GM12801 (cell line): ENCODE measurements around the gene ADAMTSL2.

Source experiments
- TF ChIP-seq, protein P1 (sequence below): IDR thresholded peaks from one replicate; pipeline ENCODE4 v1.5.1; 2011; ENCODE audit warnings: control low read depth; ENCODE audit not compliant: insufficient read length; ENCODE audit errors: extremely low read depth

ADAMTSL2 gene

DNA sequence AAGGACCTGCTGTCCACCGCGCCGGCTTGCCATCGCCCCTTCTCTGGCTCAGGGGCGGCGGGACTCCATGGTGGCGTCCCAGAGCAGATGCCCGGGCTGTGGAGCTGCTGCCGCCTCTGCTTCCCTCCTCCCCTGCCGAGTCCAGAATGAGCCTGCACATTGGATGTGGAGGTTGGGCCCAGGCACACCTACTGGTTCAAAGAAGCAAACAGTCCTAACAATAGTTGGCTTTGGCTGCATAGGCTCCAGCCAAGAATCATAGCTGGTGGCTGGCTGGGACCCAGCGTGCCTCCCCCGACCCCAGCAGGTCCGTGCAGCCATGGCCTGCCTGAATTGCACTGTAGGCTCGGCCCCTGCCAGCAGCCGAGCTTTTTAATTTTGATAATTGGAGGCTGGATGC, 25.8 kb downstream of the ADAMTSL2 start:
- TF ChIP-seq, protein P1, sequence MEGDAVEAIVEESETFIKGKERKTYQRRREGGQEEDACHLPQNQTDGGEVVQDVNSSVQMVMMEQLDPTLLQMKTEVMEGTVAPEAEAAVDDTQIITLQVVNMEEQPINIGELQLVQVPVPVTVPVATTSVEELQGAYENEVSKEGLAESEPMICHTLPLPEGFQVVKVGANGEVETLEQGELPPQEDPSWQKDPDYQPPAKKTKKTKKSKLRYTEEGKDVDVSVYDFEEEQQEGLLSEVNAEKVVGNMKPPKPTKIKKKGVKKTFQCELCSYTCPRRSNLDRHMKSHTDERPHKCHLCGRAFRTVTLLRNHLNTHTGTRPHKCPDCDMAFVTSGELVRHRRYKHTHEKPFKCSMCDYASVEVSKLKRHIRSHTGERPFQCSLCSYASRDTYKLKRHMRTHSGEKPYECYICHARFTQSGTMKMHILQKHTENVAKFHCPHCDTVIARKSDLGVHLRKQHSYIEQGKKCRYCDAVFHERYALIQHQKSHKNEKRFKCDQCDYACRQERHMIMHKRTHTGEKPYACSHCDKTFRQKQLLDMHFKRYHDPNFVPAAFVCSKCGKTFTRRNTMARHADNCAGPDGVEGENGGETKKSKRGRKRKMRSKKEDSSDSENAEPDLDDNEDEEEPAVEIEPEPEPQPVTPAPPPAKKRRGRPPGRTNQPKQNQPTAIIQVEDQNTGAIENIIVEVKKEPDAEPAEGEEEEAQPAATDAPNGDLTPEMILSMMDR = no peak

GRCh38 chr9:133560944-133561343, 26.4 kb downstream of the ADAMTSL2 start:
- TF ChIP-seq, protein P1 = no peak

GRCh38 chr9:133561976-133562554, 27.6 kb downstream of the ADAMTSL2 start:
- TF ChIP-seq, protein P1 = no peak

DNA sequence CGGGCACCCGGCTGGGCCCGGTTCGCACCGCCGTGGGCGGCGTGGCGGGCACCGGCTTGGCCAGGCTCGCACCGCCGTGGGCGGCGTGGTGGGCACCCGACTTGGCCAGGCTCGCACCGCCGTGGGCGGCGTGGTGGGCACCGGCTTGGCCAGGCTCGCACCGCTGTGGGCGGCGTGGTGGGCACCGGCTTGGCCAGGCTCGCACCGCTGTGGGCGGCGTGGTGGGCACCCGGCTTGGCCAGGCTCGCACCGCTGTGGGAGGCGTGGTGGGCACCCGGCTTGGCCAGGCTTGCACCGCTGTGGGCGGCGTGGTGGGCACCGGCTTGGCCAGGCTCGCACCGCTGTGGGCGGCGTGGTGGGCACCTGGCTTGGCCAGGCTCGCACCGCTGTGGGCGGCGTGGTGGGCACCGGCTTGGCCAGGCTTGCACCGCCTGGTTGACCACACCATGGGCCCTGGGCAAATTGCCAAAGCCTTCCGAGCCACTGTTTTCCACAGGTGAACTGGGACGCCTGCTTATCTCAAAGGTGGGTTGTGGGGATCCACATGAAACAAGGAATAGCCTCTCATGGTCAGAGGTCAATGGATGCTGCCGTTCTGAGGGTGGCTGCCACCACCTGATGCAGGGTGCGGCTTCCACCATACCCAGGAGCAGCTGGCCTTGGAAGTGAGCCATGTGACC, 28.2 kb downstream of the ADAMTSL2 start:
- TF ChIP-seq, protein P1 = no peak

GRCh38 chr9:133563291-133563796, 28.8 kb downstream of the ADAMTSL2 start:
- TF ChIP-seq, protein P1 = no peak

DNA sequence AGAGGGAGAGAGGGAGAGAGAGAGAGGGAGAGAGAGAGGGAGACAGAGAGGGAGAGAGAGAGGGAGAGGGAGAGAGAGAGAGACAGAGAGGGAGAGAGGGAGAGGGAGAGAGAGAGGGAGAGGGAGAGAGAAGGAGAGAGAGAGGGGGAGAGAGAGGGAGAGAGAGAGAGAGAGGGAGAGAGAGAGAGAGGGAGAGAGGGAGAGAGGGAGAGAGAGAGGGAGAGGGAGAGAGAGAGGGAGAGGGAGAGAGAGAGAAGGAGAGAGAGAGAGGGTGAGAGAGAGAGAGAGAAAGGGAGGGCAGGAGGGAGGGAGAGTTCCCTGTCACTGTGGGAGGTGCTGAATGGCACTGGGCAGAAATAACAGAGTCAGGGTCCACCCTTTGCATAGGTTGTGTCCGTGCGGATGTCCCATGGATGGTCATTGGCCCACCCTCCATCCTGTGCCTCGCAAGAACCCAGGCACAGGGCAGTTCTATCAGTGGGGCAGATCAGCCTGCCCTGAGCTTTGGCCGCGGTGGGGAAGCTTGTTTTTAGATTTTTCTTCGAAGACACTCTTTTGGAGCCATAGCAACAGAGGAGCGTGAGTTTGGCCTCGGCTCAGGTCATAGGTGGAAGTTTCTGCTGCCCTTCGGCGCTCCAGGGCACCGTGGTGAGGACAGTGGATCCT, 30.1 kb downstream of the ADAMTSL2 start:
- TF ChIP-seq, protein P1 = no peak

DNA sequence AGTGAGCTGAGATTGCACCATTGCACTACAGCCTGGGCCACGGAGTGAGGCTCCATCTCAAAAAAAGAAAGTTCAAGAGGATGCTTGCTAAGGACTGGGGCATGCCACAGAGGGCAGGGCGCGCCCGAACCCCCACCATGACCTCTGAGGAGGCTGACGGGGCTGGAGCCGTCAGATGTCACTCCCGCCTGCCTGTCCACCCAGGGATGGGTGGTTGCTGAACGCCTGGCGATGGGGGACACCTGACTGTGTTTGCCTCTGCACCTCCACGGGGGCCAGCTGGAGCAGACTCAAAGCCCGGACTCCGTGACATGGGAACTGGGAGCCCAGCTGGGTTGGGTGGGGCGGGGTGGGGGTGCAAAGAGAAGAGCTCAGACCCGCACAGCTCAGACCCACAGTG, 31.9 kb downstream of the ADAMTSL2 start:
- TF ChIP-seq, protein P1 = no peak
